H9 (cell line): ENCODE data around the gene TTC19. TPM values are rescaled to one million over a fixed set of nuclear protein-coding genes. Genes with fewer than 3 reads are reported as not detected.

Experiments used
- DNase-seq: peaks from one replicate; pipeline ENCODE4 v3.0.0-alpha.2; 2017
- H2AFZ ChIP-seq: one replicate; pipeline ENCODE4 v1.6.1; 2013; ENCODE audit warnings: mild to moderate bottlenecking, low read length, control low read depth, moderate library complexity
- H2AK5ac ChIP-seq: 2 replicates; pipeline ENCODE4 v1.6.1; 2013; ENCODE audit warnings: low read length, control low read depth, mixed read lengths; ENCODE audit not compliant: insufficient read length
- H2BK120ac ChIP-seq: one replicate; pipeline ENCODE4 v1.6.1; 2013; ENCODE audit warnings: low read depth, mild to moderate bottlenecking, low read length, control low read depth, inconsistent platforms; ENCODE audit not compliant: poor library complexity, severe bottlenecking
- H2BK12ac ChIP-seq: 2 replicates; pipeline ENCODE4 v1.6.1; 2013; ENCODE audit warnings: low read length, control low read depth, mixed read lengths, low read depth; ENCODE audit not compliant: insufficient read length
- H2BK15ac ChIP-seq: 2 replicates; pipeline ENCODE4 v1.6.1; 2013; ENCODE audit warnings: low read depth, low read length, control low read depth
- H2BK20ac ChIP-seq: one replicate; pipeline ENCODE4 v1.6.1; 2013; ENCODE audit warnings: low read depth, mild to moderate bottlenecking, low read length, control low read depth, inconsistent platforms; ENCODE audit not compliant: poor library complexity, severe bottlenecking
- H2BK5ac ChIP-seq: 2 replicates; pipeline ENCODE4 v1.6.1; 2013; ENCODE audit warnings: low read length, control low read depth, mixed read lengths; ENCODE audit not compliant: insufficient read length
- H3K14ac ChIP-seq: 2 replicates; pipeline ENCODE4 v1.6.1; 2013; ENCODE audit warnings: low read length, control low read depth; ENCODE audit not compliant: insufficient read depth
- H3K18ac ChIP-seq: 2 replicates; pipeline ENCODE4 v1.6.1; 2013; ENCODE audit warnings: low read depth, mild to moderate bottlenecking, mixed read lengths, low read length, control low read depth; ENCODE audit not compliant: insufficient read length
- H3K23ac ChIP-seq: 2 replicates; pipeline ENCODE4 v1.6.1; 2013; ENCODE audit warnings: low read length, control low read depth, mixed read lengths, low read depth; ENCODE audit not compliant: insufficient read length
- H3K23me2 ChIP-seq: 2 replicates; pipeline ENCODE4 v1.6.1; 2013; ENCODE audit warnings: low read depth, mild to moderate bottlenecking, mixed read lengths, low read length, control low read depth; ENCODE audit not compliant: insufficient read length, poor library complexity, severe bottlenecking
- H3K27ac ChIP-seq: 2 replicates; pipeline ENCODE4 v1.5.1; 2013; ENCODE audit warnings: low read length, control low read depth, mixed read lengths, low read depth; ENCODE audit not compliant: insufficient read length
- H3K27me3 ChIP-seq: 2 replicates; pipeline ENCODE4 v1.6.1; 2013; ENCODE audit warnings: low read length, control low read depth, inconsistent platforms; ENCODE audit not compliant: insufficient read depth
- H3K4ac ChIP-seq: 2 replicates; pipeline ENCODE4 v1.6.1; 2013; ENCODE audit warnings: low read depth, mild to moderate bottlenecking, control low read depth, inconsistent platforms, low read length, moderate library complexity
- H3K4me1 ChIP-seq: 2 replicates; pipeline ENCODE4 v1.6.1; 2013; ENCODE audit warnings: low read length, control low read depth, inconsistent platforms; ENCODE audit not compliant: insufficient read depth
- H3K4me2 ChIP-seq: 2 replicates; pipeline ENCODE4 v1.6.1; 2013; ENCODE audit warnings: low read length, control low read depth, mixed read lengths; ENCODE audit not compliant: insufficient read length, insufficient read depth
- H3K56ac ChIP-seq: 2 replicates; pipeline ENCODE4 v1.6.1; 2013; ENCODE audit warnings: low read depth, mild to moderate bottlenecking, mixed read lengths, low read length, control low read depth; ENCODE audit not compliant: insufficient read length
- H3K79me1 ChIP-seq: 2 replicates; pipeline ENCODE4 v1.6.1; 2013; ENCODE audit warnings: low read depth, mild to moderate bottlenecking, moderate library complexity, low read length, control low read depth, inconsistent platforms; ENCODE audit not compliant: insufficient read depth, poor library complexity, severe bottlenecking
- H3K79me2 ChIP-seq: 2 replicates; pipeline ENCODE4 v1.6.1; 2013; ENCODE audit warnings: low read length, control low read depth, inconsistent platforms; ENCODE audit not compliant: insufficient read depth
- H3K9ac ChIP-seq: 2 replicates; pipeline ENCODE4 v1.6.1; 2013; ENCODE audit warnings: low read length, control low read depth, mixed read lengths; ENCODE audit not compliant: insufficient read length; ENCODE audit errors: extremely low read depth
- H3K9me3 ChIP-seq: one replicate; pipeline ENCODE4 v1.6.1; 2013; ENCODE audit warnings: low read depth, low read length, inconsistent platforms; ENCODE audit not compliant: control insufficient read depth
- H3T11ph ChIP-seq: one replicate; pipeline ENCODE4 v1.6.1; 2013; ENCODE audit warnings: mild to moderate bottlenecking, low read length, control low read depth, inconsistent platforms
- H4K20me1 ChIP-seq: one replicate; pipeline ENCODE4 v1.6.1; 2013; ENCODE audit not compliant: control insufficient read depth, insufficient read length, insufficient read depth
- H4K5ac ChIP-seq: 2 replicates; pipeline ENCODE4 v1.6.1; 2013; ENCODE audit warnings: low read depth, mild to moderate bottlenecking, mixed read lengths, low read length, control low read depth; ENCODE audit not compliant: insufficient read length
- H4K8ac ChIP-seq: replicated peaks from 2 replicates; pipeline ENCODE4 v1.6.1; 2013; ENCODE audit warnings: low read length, control low read depth, mixed read lengths, low read depth; ENCODE audit not compliant: insufficient read length
- H4K91ac ChIP-seq: 2 replicates; pipeline ENCODE4 v1.6.1; 2013; ENCODE audit warnings: low read depth, mild to moderate bottlenecking, moderate library complexity, mixed read lengths, low read length, control low read depth; ENCODE audit not compliant: insufficient read length
- H3K27ac Mint-ChIP-seq, 3 experiments: 2 replicates in 2 of 3; 3 replicates in 1 of 3; pipeline ENCODE4 v1.8.0; 2020 to 2021; ENCODE audit warnings: mixed read lengths in 3 of 3, mild to moderate bottlenecking in 1 of 3, moderate library complexity in 1 of 3
- H3K27me3 Mint-ChIP-seq: 2 replicates; pipeline ENCODE4 v1.8.0; 2021; ENCODE audit warnings: low read depth, mild to moderate bottlenecking, moderate library complexity, mixed read lengths
- H3K36me3 Mint-ChIP-seq, 3 experiments: 2 replicates in 2 of 3; 3 replicates in 1 of 3; pipeline ENCODE4 v1.8.0; 2020 to 2021; ENCODE audit warnings: low read depth in 3 of 3, mixed read lengths in 3 of 3; ENCODE audit not compliant: insufficient read depth in 1 of 3
- H3K4me1 Mint-ChIP-seq, 2 experiments: 2 replicates each; pipeline ENCODE4 v1.8.0; 2020; ENCODE audit warnings: mixed read lengths in 2 of 2
- H3K4me3 Mint-ChIP-seq, 2 experiments: 2 replicates in 1 of 2; 3 replicates in 1 of 2; pipeline ENCODE4 v1.8.0; 2020 to 2021; ENCODE audit warnings: mild to moderate bottlenecking in 2 of 2, mixed read lengths in 2 of 2, moderate library complexity in 1 of 2
- H3K9me3 Mint-ChIP-seq, 2 experiments: 2 replicates in 1 of 2; 3 replicates in 1 of 2; pipeline ENCODE4 v1.8.0; 2020; ENCODE audit warnings: mild to moderate bottlenecking in 2 of 2, mixed read lengths in 2 of 2, moderate library complexity in 1 of 2
- CTCF ChIP-seq: fragments of 200-600 bp; sonication (generic); conservative IDR thresholded peaks from 3 replicates; pipeline ENCODE4 v1.8.0; 2021; ENCODE audit warnings: antibody characterized with exemption, mild to moderate bottlenecking
- WGBS: extraction: QIAGEN DNeasy Blood & Tissue Kit; methylation state at CpG from one replicate; pipeline ENCODE4 v1.1.7; 2013; ENCODE audit warnings: missing lambda C conversion rate, low lambda C conversion rate, mixed read lengths; ENCODE audit not compliant: insufficient read length; ENCODE audit errors: extremely low coverage; 5-methylcytosine and 5-hydroxymethylcytosine counted together
- total RNA-seq: library from RNA; stranded (reverse); gene quantifications from 2 replicates; pipeline ENCODE4 v1.2.1, GENCODE V29; 2021

TTC19 gene
- total RNA-seq, 1 experiment from 2014 or later = 64.3 TPM

GRCh38 chr17:15998031-15998562 lies 1.5 kb upstream of the TTC19 start:
- no peak overlapping the region for H3K9ac ChIP-seq
- H4K8ac ChIP-seq = no peak overlapping the region
- no CpG with 5 or more reads among the region's 4 CpGs for WGBS
- TF ChIP-seq CTCF = no peak
- H2AFZ ChIP-seq = no peak overlapping the region
- no peak overlapping the region for H3K27ac ChIP-seq
- H2BK120ac ChIP-seq = no peak overlapping the region
- no peak overlapping the region for H3K4me2 ChIP-seq
- no peak overlapping the region for H3K4ac ChIP-seq
- H3K79me2 ChIP-seq = peaks cover 13% of the 10 kb centered on the region; the same call in 1 of the 2 replicates
- Mint-ChIP-seq H3K27me3 (no peaks in the 10 kb centered on the region), H3K4me1 (peaks cover 13 to 16% of the 10 kb centered on the region in 2 experiments), H3K9me3 (peaks cover 7 to 10% of the 10 kb centered on the region in 2 experiments), H3K36me3 (peaks cover 27 to 38% (median 35%) of the 10 kb centered on the region in 3 experiments), H3K4me3 (peak overlapping the region; percentile 90 to 96; a peak in 3 of 5 replicates), H3K27ac (no peak overlapping the region)
- no peak for DNase-seq
- H2BK5ac ChIP-seq = no peak overlapping the region
- no peak overlapping the region for H3K14ac ChIP-seq
- H3K23ac ChIP-seq = no peak overlapping the region
- no peak overlapping the region for H3K18ac ChIP-seq
- 0 out of 2 replicates have a peak, but pooled peaks cover 4% of the 10 kb centered on the region for H3K4me1 ChIP-seq
- H3K9me3 ChIP-seq = no peaks in the 10 kb centered on the region
- peaks cover 8% of the 10 kb centered on the region for H3K79me1 ChIP-seq
- no peak overlapping the region for H4K5ac ChIP-seq
- no peak overlapping the region for H2BK15ac ChIP-seq
- no peak overlapping the region for H2BK20ac ChIP-seq
- no peak overlapping the region for H2AK5ac ChIP-seq
- peaks cover 7% of the 10 kb centered on the region for H3K23me2 ChIP-seq
- no peaks in the 10 kb centered on the region for H4K20me1 ChIP-seq
- H4K91ac ChIP-seq = no peak overlapping the region
- H2BK12ac ChIP-seq = no peak overlapping the region
- H3K27me3 ChIP-seq = no peaks in the 10 kb centered on the region
- no peak overlapping the region for H3K56ac ChIP-seq
- no peak overlapping the region for H3T11ph ChIP-seq
